Mesenchymal stem cell (in vitro differentiated cells and primary cell): Measurements from ENCODE around the gene CHPF.
A peak's percentile ranks its signal among the peaks of the same experiment; 100 is the strongest.

Experiments used
- DNase-seq: peaks from one replicate; pipeline ENCODE4 v3.0.0-alpha.2; 2013
- H2AFZ ChIP-seq: one replicate; pipeline ENCODE4 v1.6.1; 2013; ENCODE audit warnings: low read depth, mild to moderate bottlenecking, control low read depth, inconsistent platforms, low read length, moderate library complexity
- H2AK5ac ChIP-seq: 2 replicates; pipeline ENCODE4 v1.6.1; 2013; ENCODE audit warnings: low read length, moderate library complexity, mild to moderate bottlenecking, inconsistent platforms; ENCODE audit not compliant: severe bottlenecking
- H2BK120ac ChIP-seq: one replicate; pipeline ENCODE4 v1.6.1; 2013; ENCODE audit warnings: low read depth, mild to moderate bottlenecking, inconsistent platforms, low read length, moderate library complexity
- H2BK12ac ChIP-seq, 2 experiments: one replicate each; pipeline ENCODE4 v1.6.1; 2013; ENCODE audit warnings: inconsistent platforms in 2 of 2, low read length in 2 of 2, mild to moderate bottlenecking in 2 of 2, moderate library complexity in 2 of 2, control low read depth in 1 of 2
- H2BK15ac ChIP-seq: one replicate; pipeline ENCODE4 v1.6.1; 2013; ENCODE audit warnings: mild to moderate bottlenecking, low read depth, inconsistent platforms; ENCODE audit not compliant: poor library complexity, severe bottlenecking
- H2BK5ac ChIP-seq: 2 replicates; pipeline ENCODE4 v1.6.1; 2013; ENCODE audit warnings: low read depth, mild to moderate bottlenecking, low read length, control low read depth, inconsistent platforms; ENCODE audit not compliant: poor library complexity, severe bottlenecking
- H3K14ac ChIP-seq, 2 experiments: one replicate each; pipeline ENCODE4 v1.6.1; 2013; ENCODE audit warnings: inconsistent platforms in 2 of 2, low read length in 2 of 2, control low read depth in 1 of 2, mild to moderate bottlenecking in 1 of 2, moderate library complexity in 1 of 2
- H3K18ac ChIP-seq, 2 experiments: one replicate each; pipeline ENCODE4 v1.6.1; 2013; ENCODE audit warnings: inconsistent platforms in 2 of 2, low read length in 2 of 2, control low read depth in 1 of 2, low read depth in 1 of 2, mild to moderate bottlenecking in 1 of 2
- H3K23ac ChIP-seq, 2 experiments: one replicate each; pipeline ENCODE4 v1.6.1; 2013; ENCODE audit warnings: inconsistent platforms in 2 of 2, low read length in 2 of 2, mild to moderate bottlenecking in 2 of 2, moderate library complexity in 2 of 2, control low read depth in 1 of 2
- H3K27ac ChIP-seq: 2 replicates; pipeline ENCODE4 v1.5.1; 2013; ENCODE audit warnings: mild to moderate bottlenecking, moderate library complexity, low read length, control low read depth, inconsistent platforms; ENCODE audit not compliant: poor library complexity, severe bottlenecking
- H3K27me3 ChIP-seq, 2 experiments: 2 replicates each; pipeline versions ENCODE4 v1.6.1 to v1.7.0; 2013; ENCODE audit warnings: low read length in 2 of 2, mild to moderate bottlenecking in 2 of 2, moderate library complexity in 2 of 2, control low read depth in 1 of 2, inconsistent platforms in 1 of 2; ENCODE audit not compliant: control insufficient read depth in 1 of 2, insufficient read depth in 1 of 2
- H3K36me3 ChIP-seq, 2 experiments: 2 replicates each; pipeline versions ENCODE4 v1.6.1 to v1.7.0; 2013; ENCODE audit warnings: low read length in 2 of 2, control low read depth in 1 of 2, inconsistent platforms in 1 of 2, low read depth in 1 of 2, mild to moderate bottlenecking in 1 of 2; ENCODE audit not compliant: insufficient read depth in 2 of 2, control insufficient read depth in 1 of 2
- H3K4ac ChIP-seq, 2 experiments: one replicate each; pipeline ENCODE4 v1.6.1; 2013; ENCODE audit warnings: inconsistent platforms in 2 of 2, low read length in 2 of 2, mild to moderate bottlenecking in 2 of 2, moderate library complexity in 2 of 2, control low read depth in 1 of 2, low read depth in 1 of 2
- H3K4me1 ChIP-seq: 2 replicates; pipeline ENCODE4 v1.6.1; 2013; ENCODE audit warnings: low read depth, low read length, control low read depth; ENCODE audit not compliant: control insufficient read depth, insufficient read depth
- H3K4me2 ChIP-seq: 2 replicates; pipeline ENCODE4 v1.6.1; 2013; ENCODE audit warnings: low read length, mild to moderate bottlenecking, inconsistent platforms; ENCODE audit not compliant: poor library complexity, severe bottlenecking
- H3K4me3 ChIP-seq, 2 experiments: 2 replicates each; pipeline versions ENCODE4 v1.5.1 to v1.7.0; 2013; ENCODE audit warnings: low read length in 2 of 2, mild to moderate bottlenecking in 2 of 2, control low read depth in 1 of 2, low read depth in 1 of 2; ENCODE audit not compliant: insufficient read depth in 1 of 2
- H3K79me1 ChIP-seq: replicated peaks from 2 replicates; pipeline ENCODE4 v1.6.1; 2013; ENCODE audit warnings: mild to moderate bottlenecking, control low read depth, low read length, inconsistent platforms; ENCODE audit not compliant: poor library complexity, severe bottlenecking
- H3K9ac ChIP-seq: 2 replicates; pipeline ENCODE4 v1.7.0; 2013; ENCODE audit warnings: mild to moderate bottlenecking, low read length, moderate library complexity
- H3K9me3 ChIP-seq: 2 replicates; pipeline ENCODE4 v1.7.0; 2013; ENCODE audit warnings: mild to moderate bottlenecking, low read length; ENCODE audit not compliant: control insufficient read depth
- H4K8ac ChIP-seq: one replicate; pipeline ENCODE4 v1.6.1; 2013; ENCODE audit warnings: inconsistent platforms, mild to moderate bottlenecking, low read length, moderate library complexity
- H4K91ac ChIP-seq: one replicate; pipeline ENCODE4 v1.6.1; 2013; ENCODE audit warnings: mild to moderate bottlenecking, low read length, inconsistent platforms
- WGBS: methylation state at CpG from one replicate; pipeline ENCODE4 v1.1.7; 2013; ENCODE audit warnings: mixed read lengths; 5-methylcytosine and 5-hydroxymethylcytosine counted together

The CHPF gene

DNA sequence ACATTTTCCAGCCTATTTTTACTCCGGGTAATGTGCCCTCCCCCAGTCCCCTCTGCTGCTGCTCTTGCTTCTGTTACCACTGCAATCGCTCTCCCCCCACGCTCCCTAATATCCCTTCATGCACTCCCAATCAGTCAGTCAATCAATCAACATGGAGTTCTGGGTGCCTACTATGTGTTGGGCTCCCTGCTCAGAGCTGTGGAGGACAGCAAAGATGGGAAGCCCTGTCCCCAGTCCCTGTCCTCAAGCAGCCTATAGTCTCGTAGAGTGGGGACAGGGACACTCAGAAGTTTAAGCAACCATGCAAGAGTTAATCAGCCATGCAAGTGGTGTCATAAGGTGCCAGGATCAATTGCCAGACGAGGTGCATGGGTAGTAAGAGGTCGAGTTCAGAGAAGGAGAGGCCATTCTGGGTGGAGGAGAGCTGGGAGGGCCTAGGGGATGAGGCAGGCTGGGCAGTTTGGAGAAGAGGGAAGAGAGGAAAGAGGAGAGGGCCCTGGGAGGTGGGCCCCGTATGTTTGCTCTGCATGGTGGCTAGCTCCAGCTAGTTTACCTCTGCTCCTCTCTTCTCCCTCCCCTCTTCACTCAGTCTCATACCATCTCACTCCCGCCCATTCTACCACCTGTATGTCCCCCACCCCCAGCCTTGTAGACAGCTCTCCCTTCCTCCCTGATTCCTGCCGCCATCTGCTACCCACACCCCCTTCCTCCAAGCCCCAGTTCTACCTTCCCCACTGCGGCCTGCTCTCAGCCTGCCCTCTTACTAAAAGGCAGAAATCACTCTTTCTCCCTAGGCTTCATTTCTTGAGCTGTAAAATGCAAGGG, 25.4 kb downstream of the CHPF start:
- Histone ChIP-seq H3K79me1 (no peaks in the 10 kb centered on the region), H3K4me2 (no peak overlapping the region), H4K8ac (no peak overlapping the region), H2AFZ (no peak overlapping the region), H3K27ac (no peak overlapping the region), H2BK5ac (no peak overlapping the region), H3K14ac (no peak overlapping the region), H2BK120ac (no peak overlapping the region), H2BK12ac (no peak overlapping the region), H3K18ac (no peak overlapping the region), H3K4ac (no peak overlapping the region), H3K4me3 (no peak overlapping the region), H3K23ac (no peak overlapping the region), H2AK5ac (no peak overlapping the region), H3K9ac (no peak overlapping the region), H3K4me1 (peaks cover 35% of the 10 kb centered on the region), H3K27me3 (peaks cover 41 to 50% of the 10 kb centered on the region in 2 experiments), H3K9me3 (no peaks in the 10 kb centered on the region), H3K36me3 (peaks cover 0 to 4% of the 10 kb centered on the region in 2 experiments), H2BK15ac (no peak overlapping the region), H4K91ac (no peak overlapping the region)
- DNase-seq, result no peak
- WGBS, result 62% methylated on average over 10 of the region's 10 CpGs

DNA sequence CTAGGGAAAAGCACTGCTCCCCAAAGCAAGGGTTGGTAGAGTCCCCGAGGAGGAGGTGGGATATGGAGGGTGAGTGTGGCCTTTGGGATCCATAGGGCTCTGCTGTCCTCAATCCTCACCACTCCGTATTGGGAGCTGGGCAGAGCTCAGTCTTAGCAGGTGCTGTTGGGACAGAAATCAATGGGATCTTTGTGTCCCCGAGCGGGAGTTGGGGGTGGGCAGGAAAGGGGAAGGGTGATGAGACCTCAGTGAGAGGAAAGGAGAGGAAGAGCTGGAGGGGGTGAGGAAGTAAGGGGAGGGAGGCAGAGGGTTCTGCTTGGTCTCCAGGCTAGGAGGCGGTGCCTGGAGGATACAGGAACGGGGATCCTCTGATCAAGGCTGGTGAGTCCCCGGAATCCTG, 26.7 kb downstream of the CHPF start:
- H2AK5ac ChIP-seq, result no peak overlapping the region
- H3K4ac ChIP-seq, result no peak overlapping the region
- WGBS, result 88% methylated on average over 7 of the region's 7 CpGs
- H3K79me1 ChIP-seq, result no peaks in the 10 kb centered on the region
- H3K18ac ChIP-seq, result no peak overlapping the region
- no peak overlapping the region for H3K14ac ChIP-seq
- no peak overlapping the region for H2AFZ ChIP-seq
- H3K9me3 ChIP-seq, result no peaks in the 10 kb centered on the region
- no peak overlapping the region for H4K91ac ChIP-seq
- H3K9ac ChIP-seq, result no peak overlapping the region
- H3K27me3 ChIP-seq, result peaks cover 54 to 63% of the 10 kb centered on the region in 2 experiments
- H2BK12ac ChIP-seq, result no peak overlapping the region
- H2BK15ac ChIP-seq, result no peak overlapping the region
- H3K4me2 ChIP-seq, result no peak overlapping the region
- peaks cover 27% of the 10 kb centered on the region for H3K4me1 ChIP-seq
- H2BK5ac ChIP-seq, result no peak overlapping the region
- H3K4me3 ChIP-seq, result no peak overlapping the region
- H2BK120ac ChIP-seq, result no peak overlapping the region
- no peak for DNase-seq
- no peak overlapping the region for H3K27ac ChIP-seq
- H3K36me3 ChIP-seq, result peaks cover 0 to 4% of the 10 kb centered on the region in 2 experiments
- H4K8ac ChIP-seq, result no peak overlapping the region
- no peak overlapping the region for H3K23ac ChIP-seq

DNA sequence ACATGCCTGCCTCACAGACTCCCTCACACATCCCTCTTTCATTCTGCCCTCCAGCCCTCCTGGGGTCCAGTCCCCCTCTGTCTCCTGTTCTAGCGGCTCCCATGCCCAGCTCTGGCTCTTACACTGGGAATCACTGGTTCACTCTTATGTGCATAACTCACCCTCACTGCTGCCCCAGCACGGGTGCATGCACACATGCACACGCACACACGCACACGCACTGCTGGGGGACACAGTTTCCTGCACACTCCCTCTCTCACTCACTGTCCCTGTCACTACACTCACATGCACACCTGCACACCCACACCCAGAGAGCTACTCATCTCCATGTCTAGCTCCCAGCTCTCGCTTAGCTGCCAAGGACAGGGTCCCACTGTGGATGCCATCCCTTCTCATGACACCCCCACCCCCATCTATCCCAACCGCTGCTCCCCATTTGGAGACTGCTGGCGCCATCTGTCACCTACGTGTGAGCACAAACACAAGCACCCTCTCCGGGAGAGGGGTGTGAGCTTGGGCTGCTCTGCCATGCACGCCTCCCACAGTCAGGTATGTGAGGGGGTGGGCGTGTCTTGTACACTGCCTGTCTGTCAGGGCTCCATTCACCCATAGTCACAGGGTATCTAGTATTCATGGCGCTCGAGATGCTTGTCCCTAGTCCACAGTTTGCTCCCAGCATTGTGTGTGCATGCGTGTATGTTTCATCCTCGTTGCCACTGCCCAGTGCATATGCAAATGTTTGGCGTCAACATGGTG, 27.6 kb downstream of the CHPF start:
- Histone ChIP-seq H2BK5ac (no peak overlapping the region), H3K4ac (no peak overlapping the region), H4K91ac (no peak overlapping the region), H3K9me3 (no peaks in the 10 kb centered on the region), H3K4me1 (peaks cover 20% of the 10 kb centered on the region), H3K27me3 (peaks cover 61 to 71% of the 10 kb centered on the region in 2 experiments), H3K36me3 (peaks cover 0 to 4% of the 10 kb centered on the region in 2 experiments), H3K9ac (no peak overlapping the region), H2BK15ac (no peak overlapping the region), H2BK120ac (no peak overlapping the region), H3K14ac (no peak overlapping the region), H3K4me2 (no peak overlapping the region), H3K18ac (no peak overlapping the region), H4K8ac (no peak overlapping the region), H2AK5ac (no peak overlapping the region), H3K4me3 (peak overlapping the region in 1 of 2 experiments; percentile 24), H2BK12ac (no peak overlapping the region), H3K27ac (no peak overlapping the region), H3K79me1 (no peaks in the 10 kb centered on the region), H3K23ac (peak overlapping the region in 1 of 2 experiments; percentile 78), H2AFZ (no peak overlapping the region)
- WGBS, result 84% methylated on average over 17 of the region's 17 CpGs
- DNase-seq, result no peak

DNA sequence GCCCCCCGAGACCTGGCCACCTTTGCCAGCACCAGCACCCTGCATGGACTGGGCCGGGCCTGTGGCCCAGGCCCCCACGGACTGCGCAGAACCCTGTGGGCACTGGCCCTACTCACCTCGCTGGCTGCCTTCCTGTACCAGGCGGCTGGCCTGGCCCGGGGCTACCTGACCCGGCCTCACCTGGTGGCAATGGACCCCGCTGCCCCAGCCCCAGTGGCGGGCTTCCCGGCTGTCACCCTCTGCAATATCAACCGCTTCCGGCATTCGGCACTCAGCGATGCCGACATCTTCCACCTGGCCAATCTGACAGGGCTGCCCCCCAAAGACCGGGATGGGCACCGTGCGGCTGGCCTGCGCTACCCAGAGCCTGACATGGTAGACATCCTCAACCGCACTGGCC, 28.8 kb downstream of the CHPF start:
- Histone ChIP-seq H3K4me2 (no peak overlapping the region), H3K27ac (no peak overlapping the region), H2AFZ (no peak overlapping the region), H3K4me1 (peaks cover 21% of the 10 kb centered on the region), H3K4ac (no peak overlapping the region), H3K14ac (no peak overlapping the region), H2BK120ac (no peak overlapping the region), H2BK15ac (no peak overlapping the region), H2AK5ac (no peak overlapping the region), H2BK12ac (no peak overlapping the region), H4K91ac (no peak overlapping the region), H3K27me3 (peaks cover 70 to 80% of the 10 kb centered on the region in 2 experiments), H3K36me3 (peaks cover 0 to 4% of the 10 kb centered on the region in 2 experiments), H3K9ac (no peak overlapping the region), H2BK5ac (no peak overlapping the region), H3K79me1 (no peaks in the 10 kb centered on the region), H3K9me3 (no peaks in the 10 kb centered on the region), H3K4me3 (no peak overlapping the region), H4K8ac (no peak overlapping the region), H3K18ac (no peak overlapping the region), H3K23ac (no peak overlapping the region)
- no peak for DNase-seq
- WGBS, result 93% methylated on average over 21 of the region's 21 CpGs
